GM12875 (cell line): Measurements from ENCODE around the gene CHCHD3.

ENCODE experiments used
- H3K4me3 ChIP-seq: one replicate; pipeline ENCODE4 v1.5.1; 2011; ENCODE audit warnings: low read depth, low read length, control low read depth
- TF ChIP-seq, protein P1 (sequence below): IDR thresholded peaks from 2 replicates; pipeline ENCODE4 v1.5.1; 2011; ENCODE audit warnings: low read depth, mild to moderate bottlenecking, control low read depth, inconsistent platforms, low read length, moderate library complexity, borderline replicate concordance; ENCODE audit not compliant: insufficient read depth

Gene CHCHD3

DNA sequence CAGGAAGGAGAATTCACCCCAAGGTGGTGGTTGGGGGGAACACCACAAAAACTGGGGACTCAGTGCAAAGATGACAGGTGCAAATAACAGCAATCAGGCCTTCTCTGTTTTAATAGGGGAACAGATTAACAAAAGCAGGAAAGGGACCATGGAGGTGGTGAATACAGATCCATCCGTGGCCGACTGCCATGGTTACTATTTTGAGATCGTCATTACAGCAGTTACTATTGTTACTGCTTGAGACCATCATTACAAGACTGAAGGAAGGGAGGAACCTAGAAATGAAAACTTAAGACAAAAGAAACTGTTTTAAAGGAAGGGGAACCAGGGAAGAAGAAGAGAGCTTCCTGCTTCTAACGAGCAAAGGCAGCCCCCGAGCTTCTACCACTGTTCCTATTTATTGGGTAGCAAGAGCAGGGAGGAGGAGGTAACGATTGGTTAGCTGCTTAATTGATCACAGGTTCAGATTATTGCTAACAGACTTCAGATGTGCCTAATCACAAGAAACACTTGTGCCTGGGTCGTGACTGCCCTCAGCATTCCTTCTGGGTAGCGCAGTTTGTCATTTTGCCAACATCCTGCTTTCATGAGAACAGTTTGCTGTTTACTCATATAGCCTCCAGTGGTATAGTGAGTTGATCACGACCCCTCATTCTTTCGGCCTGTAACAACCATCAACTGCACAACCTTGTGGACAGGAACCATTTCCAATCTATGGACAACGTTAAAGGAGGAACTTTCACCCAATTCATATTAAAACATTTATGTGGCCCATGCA lies 216.3 kb downstream of the CHCHD3 start:
- no peak overlapping the region for H3K4me3 ChIP-seq
- TF ChIP-seq, protein P1, sequence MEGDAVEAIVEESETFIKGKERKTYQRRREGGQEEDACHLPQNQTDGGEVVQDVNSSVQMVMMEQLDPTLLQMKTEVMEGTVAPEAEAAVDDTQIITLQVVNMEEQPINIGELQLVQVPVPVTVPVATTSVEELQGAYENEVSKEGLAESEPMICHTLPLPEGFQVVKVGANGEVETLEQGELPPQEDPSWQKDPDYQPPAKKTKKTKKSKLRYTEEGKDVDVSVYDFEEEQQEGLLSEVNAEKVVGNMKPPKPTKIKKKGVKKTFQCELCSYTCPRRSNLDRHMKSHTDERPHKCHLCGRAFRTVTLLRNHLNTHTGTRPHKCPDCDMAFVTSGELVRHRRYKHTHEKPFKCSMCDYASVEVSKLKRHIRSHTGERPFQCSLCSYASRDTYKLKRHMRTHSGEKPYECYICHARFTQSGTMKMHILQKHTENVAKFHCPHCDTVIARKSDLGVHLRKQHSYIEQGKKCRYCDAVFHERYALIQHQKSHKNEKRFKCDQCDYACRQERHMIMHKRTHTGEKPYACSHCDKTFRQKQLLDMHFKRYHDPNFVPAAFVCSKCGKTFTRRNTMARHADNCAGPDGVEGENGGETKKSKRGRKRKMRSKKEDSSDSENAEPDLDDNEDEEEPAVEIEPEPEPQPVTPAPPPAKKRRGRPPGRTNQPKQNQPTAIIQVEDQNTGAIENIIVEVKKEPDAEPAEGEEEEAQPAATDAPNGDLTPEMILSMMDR: no peak

GRCh38 chr7:132861940-132862554 lies 219.8 kb downstream of the CHCHD3 start:
- no peak overlapping the region for H3K4me3 ChIP-seq
- TF ChIP-seq, protein P1: no peak

DNA sequence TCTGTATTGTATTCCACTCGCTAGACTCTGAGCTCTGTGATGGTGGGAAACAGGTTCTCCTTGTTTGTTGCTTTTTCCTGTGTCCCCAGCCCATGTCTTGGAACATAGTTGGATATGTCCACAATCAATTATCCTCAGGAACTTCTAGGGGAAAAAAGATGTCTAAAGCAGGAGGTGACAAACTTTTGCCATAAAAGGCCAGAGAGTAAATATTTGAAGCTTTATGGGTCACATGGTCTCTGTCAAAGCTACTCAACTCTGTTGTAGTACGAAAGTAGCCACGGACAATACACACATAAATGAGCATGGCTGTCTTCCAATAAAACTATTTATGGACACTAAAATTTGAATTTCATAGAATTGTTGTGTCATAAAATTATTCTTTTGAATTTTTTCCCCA lies 220.5 kb downstream of the CHCHD3 start:
- TF ChIP-seq, protein P1: no peak
- H3K4me3 ChIP-seq: no peak overlapping the region

- no peak overlapping the region for H3K4me3 ChIP-seq
- TF ChIP-seq, protein P1: no peak
Observed at GRCh38 chr7:132859199-132859598, 222.7 kb downstream of the CHCHD3 start.

- no peak overlapping the region for H3K4me3 ChIP-seq
- TF ChIP-seq, protein P1: no peak
Observed at GRCh38 chr7:132858760-132859159, 223.1 kb downstream of the CHCHD3 start.

GRCh38 chr7:132858251-132858650 lies 223.6 kb downstream of the CHCHD3 start:
- TF ChIP-seq, protein P1: no peak
- H3K4me3 ChIP-seq: no peak overlapping the region

DNA sequence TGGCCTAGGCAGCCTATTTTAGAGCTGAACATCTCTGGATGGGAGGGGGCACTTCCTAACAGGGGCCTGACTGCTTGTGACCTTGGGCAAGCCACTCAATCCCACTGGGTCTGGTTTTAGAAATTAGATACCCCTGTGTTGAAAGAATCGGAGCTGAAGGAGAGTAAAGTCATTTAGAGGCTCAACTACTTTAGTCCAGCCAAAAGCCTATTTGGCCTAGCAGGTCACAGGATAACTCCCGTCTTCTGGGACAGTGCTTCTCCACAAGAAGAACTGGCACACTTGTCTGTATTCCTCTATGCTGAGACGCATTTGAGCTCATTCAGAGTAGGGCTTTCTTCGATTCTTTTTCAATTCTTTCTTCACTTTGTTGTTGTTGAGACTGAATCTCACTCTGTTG lies 224.2 kb downstream of the CHCHD3 start:
- TF ChIP-seq, protein P1: no peak
- H3K4me3 ChIP-seq: no peak overlapping the region
